ENCODE data around the gene MOSPD2.

- TF ChIP-seq, protein P1, sequence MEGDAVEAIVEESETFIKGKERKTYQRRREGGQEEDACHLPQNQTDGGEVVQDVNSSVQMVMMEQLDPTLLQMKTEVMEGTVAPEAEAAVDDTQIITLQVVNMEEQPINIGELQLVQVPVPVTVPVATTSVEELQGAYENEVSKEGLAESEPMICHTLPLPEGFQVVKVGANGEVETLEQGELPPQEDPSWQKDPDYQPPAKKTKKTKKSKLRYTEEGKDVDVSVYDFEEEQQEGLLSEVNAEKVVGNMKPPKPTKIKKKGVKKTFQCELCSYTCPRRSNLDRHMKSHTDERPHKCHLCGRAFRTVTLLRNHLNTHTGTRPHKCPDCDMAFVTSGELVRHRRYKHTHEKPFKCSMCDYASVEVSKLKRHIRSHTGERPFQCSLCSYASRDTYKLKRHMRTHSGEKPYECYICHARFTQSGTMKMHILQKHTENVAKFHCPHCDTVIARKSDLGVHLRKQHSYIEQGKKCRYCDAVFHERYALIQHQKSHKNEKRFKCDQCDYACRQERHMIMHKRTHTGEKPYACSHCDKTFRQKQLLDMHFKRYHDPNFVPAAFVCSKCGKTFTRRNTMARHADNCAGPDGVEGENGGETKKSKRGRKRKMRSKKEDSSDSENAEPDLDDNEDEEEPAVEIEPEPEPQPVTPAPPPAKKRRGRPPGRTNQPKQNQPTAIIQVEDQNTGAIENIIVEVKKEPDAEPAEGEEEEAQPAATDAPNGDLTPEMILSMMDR (IDR thresholded peaks at IDR 0.05; ENCODE audit: insufficient read depth, low read length): no peak
- TF ChIP-seq POLR2AphosphoS5 (IDR thresholded peaks at IDR 0.05; ENCODE audit: low read depth) (no peak), SPI1 (IDR thresholded peaks at IDR 0.05; ENCODE audit: borderline replicate concordance, low read depth) (no peak)
Observed at GRCh38 chrX:14930663-14931062, 57.4 kb downstream of the MOSPD2 start.
